HepG2 (cell line): ENCODE results near the gene ALKBH2. TPM values are rescaled to one million over a fixed set of nuclear protein-coding genes. Genes with fewer than 3 reads are reported as not detected.

ENCODE experiments used
- HNRNPK ChIP-seq: fragments of 200-400 bp; formaldehyde crosslinking; IDR thresholded peaks from 2 replicates; pipeline ENCODE4 v1.6.1; 2018; ENCODE audit warnings: low read length, low read depth, moderate library complexity, mild to moderate bottlenecking; ENCODE audit not compliant: poor library complexity, severe bottlenecking
- SIN3B ChIP-seq: fragments of 150-350 bp; IDR thresholded peaks from 2 replicates; pipeline ENCODE4 v1.6.1; 2014; ENCODE audit warnings: low read length
- ZNF234 ChIP-seq: sonication (generic); formaldehyde crosslinking; conservative IDR thresholded peaks from 2 replicates; pipeline ENCODE4 v1.5.1; 2020; ENCODE audit warnings: mild to moderate bottlenecking, missing genetic modification reagents
- ZNF235 ChIP-seq: sonication (generic); formaldehyde crosslinking; IDR thresholded peaks from 2 replicates; pipeline ENCODE4 v1.8.1; 2023; ENCODE audit warnings: mild to moderate bottlenecking, missing genetic modification reagents, borderline replicate concordance
- ZNF264 ChIP-seq: sonication (generic); formaldehyde crosslinking; IDR thresholded peaks from 2 replicates; pipeline ENCODE4 v1.4.0; 2020; ENCODE audit warnings: missing genetic modification reagents
- ZNF34 ChIP-seq: sonication (generic); formaldehyde crosslinking; IDR thresholded peaks from 2 replicates; pipeline ENCODE4 v1.4.0; 2020; ENCODE audit warnings: mild to moderate bottlenecking, missing genetic modification reagents, borderline replicate concordance
- ZNF441 ChIP-seq: sonication (generic); formaldehyde crosslinking; IDR thresholded peaks from 2 replicates; pipeline ENCODE4 v1.7.0; 2021; ENCODE audit warnings: missing genetic modification reagents, borderline replicate concordance
- ZNF446 ChIP-seq: sonication (generic); formaldehyde crosslinking; IDR thresholded peaks from 2 replicates; pipeline ENCODE4 v1.5.0; 2020; ENCODE audit warnings: mild to moderate bottlenecking, missing genetic modification reagents
- ZNF614 ChIP-seq: IDR thresholded peaks from 2 replicates; pipeline ENCODE4 v1.6.1; 2018; ENCODE audit warnings: missing biosample characterization, missing genetic modification reagents, inconsistent platforms, borderline replicate concordance
- ZNF75D ChIP-seq: sonication (generic); formaldehyde crosslinking; IDR thresholded peaks from 2 replicates; pipeline ENCODE4 v1.8.1; 2023; ENCODE audit warnings: missing genetic modification reagents, mild to moderate bottlenecking, borderline replicate concordance
- polyA plus RNA-seq, 8 experiments: library from polyadenylated mRNA; depleted of rRNA in 3 of 8; stranded (reverse) in 7 of 8; unstranded in 1 of 8; fragments of >200 nt; fragmentation: Illumina TruSeq in 4 of 8; extraction: Trizol in 4 of 8; gene quantifications; 2 replicates each; pipeline versions ENCODE4 v1.2.1 to v1.2.3, GENCODE V29; 2011 to 2016; ENCODE audit warnings: low read depth in 4 of 8, missing spikeins in 1 of 8, mixed read lengths in 1 of 8; ENCODE audit not compliant: insufficient read depth in 1 of 8
- total RNA-seq, 5 experiments: library from RNA; depleted of rRNA; stranded (reverse); fragments of >200 nt; fragmentation: Illumina TruSeq; extraction: Trizol; gene quantifications; 2 replicates each; pipeline ENCODE4 v1.2.3, GENCODE V29; 2016; ENCODE audit warnings: low read depth in 1 of 5
- TF ChIP-seq, protein P1 (sequence below): sonication (generic); formaldehyde crosslinking; IDR thresholded peaks from 2 replicates; pipeline ENCODE4 v1.9.0; 2021; ENCODE audit warnings: missing genetic modification reagents, mild to moderate bottlenecking, borderline replicate concordance
- TF ChIP-seq, protein P2 (sequence below): sonication (generic); formaldehyde crosslinking; IDR thresholded peaks from 2 replicates; pipeline ENCODE4 v1.4.0; 2020; ENCODE audit warnings: missing genetic modification reagents
- TF ChIP-seq, protein P3 (sequence below): sonication (generic); formaldehyde crosslinking; IDR thresholded peaks from 2 replicates; pipeline ENCODE4 v1.8.0; 2022; ENCODE audit warnings: missing genetic modification reagents, mild to moderate bottlenecking, moderate library complexity, borderline replicate concordance
- TF ChIP-seq, protein P4 (sequence below): sonication (generic); formaldehyde crosslinking; IDR thresholded peaks from 2 replicates; pipeline ENCODE4 v1.4.0; 2020; ENCODE audit warnings: missing genetic modification reagents
- TF ChIP-seq, protein P5 (sequence below): sonication (generic); formaldehyde crosslinking; IDR thresholded peaks from 2 replicates; pipeline ENCODE4 v1.4.0; 2020; ENCODE audit warnings: low read depth, mild to moderate bottlenecking, missing genetic modification reagents

The ALKBH2 gene
- total and polyA plus RNA-seq, 2 of the 13 experiments (the other 11 are each of a cell fraction or from before 2014, with no cell fraction given), result 21.0 to 40.5 TPM

DNA sequence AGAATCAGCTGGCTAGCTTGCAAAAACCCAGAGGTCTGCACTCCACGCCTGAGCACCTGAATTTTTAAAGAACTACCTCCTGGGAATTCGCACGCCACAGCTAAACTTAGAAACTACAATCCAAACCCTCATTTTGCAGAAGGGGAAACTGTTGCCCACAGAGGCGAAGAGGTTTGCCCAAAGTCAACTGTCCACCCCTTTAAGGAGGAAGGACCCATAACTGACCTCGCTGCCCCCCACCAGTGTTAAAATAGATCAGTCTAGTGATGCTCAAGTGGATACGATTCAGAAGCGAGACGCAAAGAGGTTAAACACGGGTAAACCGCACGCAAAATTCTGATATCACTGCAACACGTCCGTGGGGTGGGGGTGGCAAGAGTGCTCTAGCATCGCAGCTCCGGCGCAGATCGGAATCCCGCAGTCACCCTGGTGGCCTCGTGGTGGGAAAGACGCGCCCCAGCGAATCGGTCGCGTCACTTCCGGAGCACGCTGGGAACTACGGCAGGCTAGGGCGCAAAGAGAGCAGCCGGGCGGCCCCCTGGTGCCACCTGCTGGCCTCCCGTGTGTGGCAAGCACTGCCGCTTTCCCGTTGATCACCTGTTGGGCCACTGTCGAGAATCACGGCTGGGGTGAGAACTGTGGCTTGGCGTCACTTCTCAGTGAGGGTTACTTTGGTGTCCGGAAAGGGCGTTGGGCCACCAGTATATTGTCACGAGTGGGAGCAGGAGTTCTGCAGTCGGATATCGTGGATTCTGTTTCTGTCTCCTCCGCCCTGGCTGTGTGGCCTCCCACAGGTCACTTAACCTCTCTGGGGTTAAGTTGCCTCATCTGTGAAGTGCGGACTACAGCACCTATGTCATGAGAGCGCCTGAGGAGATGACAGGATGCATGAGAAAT lies at the start of gene ALKBH2 (continued):
- TF ChIP-seq, protein P1, sequence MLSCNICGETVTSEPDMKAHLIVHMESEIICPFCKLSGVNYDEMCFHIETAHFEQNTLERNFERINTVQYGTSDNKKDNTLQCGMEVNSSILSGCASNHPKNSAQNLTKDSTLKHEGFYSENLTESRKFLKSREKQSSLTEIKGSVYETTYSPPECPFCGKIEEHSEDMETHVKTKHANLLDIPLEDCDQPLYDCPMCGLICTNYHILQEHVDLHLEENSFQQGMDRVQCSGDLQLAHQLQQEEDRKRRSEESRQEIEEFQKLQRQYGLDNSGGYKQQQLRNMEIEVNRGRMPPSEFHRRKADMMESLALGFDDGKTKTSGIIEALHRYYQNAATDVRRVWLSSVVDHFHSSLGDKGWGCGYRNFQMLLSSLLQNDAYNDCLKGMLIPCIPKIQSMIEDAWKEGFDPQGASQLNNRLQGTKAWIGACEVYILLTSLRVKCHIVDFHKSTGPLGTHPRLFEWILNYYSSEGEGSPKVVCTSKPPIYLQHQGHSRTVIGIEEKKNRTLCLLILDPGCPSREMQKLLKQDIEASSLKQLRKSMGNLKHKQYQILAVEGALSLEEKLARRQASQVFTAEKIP (CRISPR knock-in tag), result no peak
- TF ChIP-seq ZNF34 (CRISPR knock-in tag) (peak; percentile 63; the same call in 1 of the 2 replicates), ZNF441 (CRISPR knock-in tag) (peak; percentile 82), HNRNPK (no peak), ZNF75D (CRISPR knock-in tag) (no peak), ZNF264 (CRISPR knock-in tag) (peak; percentile 88; the same call in 1 of the 2 replicates), ZNF235 (CRISPR knock-in tag) (no peak), SIN3B (no peak), ZNF614 (CRISPR knock-in tag) (peak; percentile 60; the same call in 1 of the 2 replicates), ZNF234 (CRISPR knock-in tag) (peak; percentile 95), ZNF446 (CRISPR knock-in tag) (peak; percentile 40; the same call in 1 of the 2 replicates)
- TF ChIP-seq, protein P2, sequence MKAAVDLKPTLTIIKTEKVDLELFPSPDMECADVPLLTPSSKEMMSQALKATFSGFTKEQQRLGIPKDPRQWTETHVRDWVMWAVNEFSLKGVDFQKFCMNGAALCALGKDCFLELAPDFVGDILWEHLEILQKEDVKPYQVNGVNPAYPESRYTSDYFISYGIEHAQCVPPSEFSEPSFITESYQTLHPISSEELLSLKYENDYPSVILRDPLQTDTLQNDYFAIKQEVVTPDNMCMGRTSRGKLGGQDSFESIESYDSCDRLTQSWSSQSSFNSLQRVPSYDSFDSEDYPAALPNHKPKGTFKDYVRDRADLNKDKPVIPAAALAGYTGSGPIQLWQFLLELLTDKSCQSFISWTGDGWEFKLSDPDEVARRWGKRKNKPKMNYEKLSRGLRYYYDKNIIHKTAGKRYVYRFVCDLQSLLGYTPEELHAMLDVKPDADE, result peak; percentile 79; the same call in 1 of the 2 replicates
- TF ChIP-seq, protein P3, sequence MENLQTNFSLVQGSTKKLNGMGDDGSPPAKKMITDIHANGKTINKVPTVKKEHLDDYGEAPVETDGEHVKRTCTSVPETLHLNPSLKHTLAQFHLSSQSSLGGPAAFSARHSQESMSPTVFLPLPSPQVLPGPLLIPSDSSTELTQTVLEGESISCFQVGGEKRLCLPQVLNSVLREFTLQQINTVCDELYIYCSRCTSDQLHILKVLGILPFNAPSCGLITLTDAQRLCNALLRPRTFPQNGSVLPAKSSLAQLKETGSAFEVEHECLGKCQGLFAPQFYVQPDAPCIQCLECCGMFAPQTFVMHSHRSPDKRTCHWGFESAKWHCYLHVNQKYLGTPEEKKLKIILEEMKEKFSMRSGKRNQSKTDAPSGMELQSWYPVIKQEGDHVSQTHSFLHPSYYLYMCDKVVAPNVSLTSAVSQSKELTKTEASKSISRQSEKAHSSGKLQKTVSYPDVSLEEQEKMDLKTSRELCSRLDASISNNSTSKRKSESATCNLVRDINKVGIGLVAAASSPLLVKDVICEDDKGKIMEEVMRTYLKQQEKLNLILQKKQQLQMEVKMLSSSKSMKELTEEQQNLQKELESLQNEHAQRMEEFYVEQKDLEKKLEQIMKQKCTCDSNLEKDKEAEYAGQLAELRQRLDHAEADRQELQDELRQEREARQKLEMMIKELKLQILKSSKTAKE (CRISPR knock-in tag), result peak; percentile 74
- TF ChIP-seq, protein P4, sequence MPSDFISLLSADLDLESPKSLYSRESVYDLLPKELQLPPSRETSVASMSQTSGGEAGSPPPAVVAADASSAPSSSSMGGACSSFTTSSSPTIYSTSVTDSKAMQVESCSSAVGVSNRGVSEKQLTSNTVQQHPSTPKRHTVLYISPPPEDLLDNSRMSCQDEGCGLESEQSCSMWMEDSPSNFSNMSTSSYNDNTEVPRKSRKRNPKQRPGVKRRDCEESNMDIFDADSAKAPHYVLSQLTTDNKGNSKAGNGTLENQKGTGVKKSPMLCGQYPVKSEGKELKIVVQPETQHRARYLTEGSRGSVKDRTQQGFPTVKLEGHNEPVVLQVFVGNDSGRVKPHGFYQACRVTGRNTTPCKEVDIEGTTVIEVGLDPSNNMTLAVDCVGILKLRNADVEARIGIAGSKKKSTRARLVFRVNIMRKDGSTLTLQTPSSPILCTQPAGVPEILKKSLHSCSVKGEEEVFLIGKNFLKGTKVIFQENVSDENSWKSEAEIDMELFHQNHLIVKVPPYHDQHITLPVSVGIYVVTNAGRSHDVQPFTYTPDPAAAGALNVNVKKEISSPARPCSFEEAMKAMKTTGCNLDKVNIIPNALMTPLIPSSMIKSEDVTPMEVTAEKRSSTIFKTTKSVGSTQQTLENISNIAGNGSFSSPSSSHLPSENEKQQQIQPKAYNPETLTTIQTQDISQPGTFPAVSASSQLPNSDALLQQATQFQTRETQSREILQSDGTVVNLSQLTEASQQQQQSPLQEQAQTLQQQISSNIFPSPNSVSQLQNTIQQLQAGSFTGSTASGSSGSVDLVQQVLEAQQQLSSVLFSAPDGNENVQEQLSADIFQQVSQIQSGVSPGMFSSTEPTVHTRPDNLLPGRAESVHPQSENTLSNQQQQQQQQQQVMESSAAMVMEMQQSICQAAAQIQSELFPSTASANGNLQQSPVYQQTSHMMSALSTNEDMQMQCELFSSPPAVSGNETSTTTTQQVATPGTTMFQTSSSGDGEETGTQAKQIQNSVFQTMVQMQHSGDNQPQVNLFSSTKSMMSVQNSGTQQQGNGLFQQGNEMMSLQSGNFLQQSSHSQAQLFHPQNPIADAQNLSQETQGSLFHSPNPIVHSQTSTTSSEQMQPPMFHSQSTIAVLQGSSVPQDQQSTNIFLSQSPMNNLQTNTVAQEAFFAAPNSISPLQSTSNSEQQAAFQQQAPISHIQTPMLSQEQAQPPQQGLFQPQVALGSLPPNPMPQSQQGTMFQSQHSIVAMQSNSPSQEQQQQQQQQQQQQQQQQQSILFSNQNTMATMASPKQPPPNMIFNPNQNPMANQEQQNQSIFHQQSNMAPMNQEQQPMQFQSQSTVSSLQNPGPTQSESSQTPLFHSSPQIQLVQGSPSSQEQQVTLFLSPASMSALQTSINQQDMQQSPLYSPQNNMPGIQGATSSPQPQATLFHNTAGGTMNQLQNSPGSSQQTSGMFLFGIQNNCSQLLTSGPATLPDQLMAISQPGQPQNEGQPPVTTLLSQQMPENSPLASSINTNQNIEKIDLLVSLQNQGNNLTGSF, result peak; percentile 74; the same call in 1 of the 2 replicates
- TF ChIP-seq, protein P5, sequence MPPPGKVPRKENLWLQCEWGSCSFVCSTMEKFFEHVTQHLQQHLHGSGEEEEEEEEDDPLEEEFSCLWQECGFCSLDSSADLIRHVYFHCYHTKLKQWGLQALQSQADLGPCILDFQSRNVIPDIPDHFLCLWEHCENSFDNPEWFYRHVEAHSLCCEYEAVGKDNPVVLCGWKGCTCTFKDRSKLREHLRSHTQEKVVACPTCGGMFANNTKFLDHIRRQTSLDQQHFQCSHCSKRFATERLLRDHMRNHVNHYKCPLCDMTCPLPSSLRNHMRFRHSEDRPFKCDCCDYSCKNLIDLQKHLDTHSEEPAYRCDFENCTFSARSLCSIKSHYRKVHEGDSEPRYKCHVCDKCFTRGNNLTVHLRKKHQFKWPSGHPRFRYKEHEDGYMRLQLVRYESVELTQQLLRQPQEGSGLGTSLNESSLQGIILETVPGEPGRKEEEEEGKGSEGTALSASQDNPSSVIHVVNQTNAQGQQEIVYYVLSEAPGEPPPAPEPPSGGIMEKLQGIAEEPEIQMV (CRISPR knock-in tag), result peak; percentile 81; the same call in 1 of the 2 replicates
